Right lobe of liver (tissue), 4 donors: ENCODE measurements around the gene MBOAT1.

Experiments used
- POLR2A ChIP-seq: fragments of 450-650 bp; IDR thresholded peaks from one replicate; pipeline ENCODE4 v1.6.1; 2017; ENCODE audit warnings: antibody characterized with exemption, mild to moderate bottlenecking
- TF ChIP-seq, protein P1 (sequence below), 4 donors: fragments of 200-600 bp in 3 of 4; fragments of 450-650 bp in 1 of 4; IDR thresholded peaks; one replicate each; pipeline versions ENCODE4 v1.5.1 to v1.8.0; 2016 to 2022; ENCODE audit warnings: antibody characterized with exemption in 4 of 4, mild to moderate bottlenecking in 2 of 4
- donor health status: DM: no; HTN: no; CAD: no.
- donor health status: DM: no; HTN: no; CAD: no.
- donor health status: DM: no; HTN: yes; CAD: no.

DNA sequence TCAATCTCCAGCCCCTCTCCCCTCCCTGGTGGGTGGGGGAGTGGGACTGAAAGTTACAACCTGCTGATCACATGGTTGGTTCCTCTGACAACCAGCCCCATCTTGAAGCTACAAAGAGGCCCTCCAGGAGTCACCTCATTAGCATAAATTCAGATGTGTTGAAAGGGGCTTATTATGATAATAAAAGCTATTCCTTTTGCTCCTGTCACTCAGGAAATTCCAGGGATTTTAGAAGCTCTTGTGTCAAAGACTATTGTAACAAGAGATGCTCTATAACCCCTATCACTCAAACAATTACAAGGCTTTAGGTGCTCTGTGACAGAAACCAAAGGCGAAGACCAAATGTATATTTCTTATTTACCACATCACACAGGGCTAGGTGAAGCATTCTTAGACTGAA lies 30.1 kb upstream of the MBOAT1 start:
- TF ChIP-seq POLR2A, result no peak
- TF ChIP-seq, protein P1, sequence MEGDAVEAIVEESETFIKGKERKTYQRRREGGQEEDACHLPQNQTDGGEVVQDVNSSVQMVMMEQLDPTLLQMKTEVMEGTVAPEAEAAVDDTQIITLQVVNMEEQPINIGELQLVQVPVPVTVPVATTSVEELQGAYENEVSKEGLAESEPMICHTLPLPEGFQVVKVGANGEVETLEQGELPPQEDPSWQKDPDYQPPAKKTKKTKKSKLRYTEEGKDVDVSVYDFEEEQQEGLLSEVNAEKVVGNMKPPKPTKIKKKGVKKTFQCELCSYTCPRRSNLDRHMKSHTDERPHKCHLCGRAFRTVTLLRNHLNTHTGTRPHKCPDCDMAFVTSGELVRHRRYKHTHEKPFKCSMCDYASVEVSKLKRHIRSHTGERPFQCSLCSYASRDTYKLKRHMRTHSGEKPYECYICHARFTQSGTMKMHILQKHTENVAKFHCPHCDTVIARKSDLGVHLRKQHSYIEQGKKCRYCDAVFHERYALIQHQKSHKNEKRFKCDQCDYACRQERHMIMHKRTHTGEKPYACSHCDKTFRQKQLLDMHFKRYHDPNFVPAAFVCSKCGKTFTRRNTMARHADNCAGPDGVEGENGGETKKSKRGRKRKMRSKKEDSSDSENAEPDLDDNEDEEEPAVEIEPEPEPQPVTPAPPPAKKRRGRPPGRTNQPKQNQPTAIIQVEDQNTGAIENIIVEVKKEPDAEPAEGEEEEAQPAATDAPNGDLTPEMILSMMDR (IDR thresholded peaks at IDR 0.05), result no peak
